Osteocyte (in vitro differentiated cells): ENCODE results near the gene SYNC. TPM values are rescaled to one million over a fixed set of nuclear protein-coding genes. Genes with fewer than 3 reads are reported as not detected.
A peak's percentile ranks its signal among the peaks of the same experiment; 100 is the strongest.
"Not testable (repeated sequence)": the region's sequence is repeated elsewhere in the genome, so short reads cannot be mapped to it uniquely, and the experiment has no call there.

Experiments used
- DNase-seq: peaks from one replicate; pipeline ENCODE4 v3.0.0; 2021; ENCODE audit warnings: mixed read lengths; ENCODE audit not compliant: unreplicated experiment; ENCODE audit errors: extremely low spot score
- H3K27ac Mint-ChIP-seq: one replicate; pipeline ENCODE4 v1.8.0; 2021; ENCODE audit warnings: mild to moderate bottlenecking, mixed read lengths; ENCODE audit not compliant: unreplicated experiment
- H3K27me3 Mint-ChIP-seq: one replicate; pipeline ENCODE4 v1.8.0; 2021; ENCODE audit warnings: mixed read lengths; ENCODE audit not compliant: unreplicated experiment
- H3K36me3 Mint-ChIP-seq: one replicate; pipeline ENCODE4 v1.8.0; 2021; ENCODE audit warnings: mixed read lengths; ENCODE audit not compliant: unreplicated experiment
- H3K4me1 Mint-ChIP-seq: one replicate; pipeline ENCODE4 v1.8.0; 2021; ENCODE audit warnings: mixed read lengths; ENCODE audit not compliant: unreplicated experiment
- H3K4me3 Mint-ChIP-seq: one replicate; pipeline ENCODE4 v1.8.0; 2021; ENCODE audit warnings: mild to moderate bottlenecking, moderate library complexity, mixed read lengths; ENCODE audit not compliant: unreplicated experiment
- H3K9me3 Mint-ChIP-seq: one replicate; pipeline ENCODE4 v1.8.0; 2021; ENCODE audit warnings: mixed read lengths; ENCODE audit not compliant: unreplicated experiment
- total RNA-seq: library from RNA; stranded (reverse); gene quantifications from 2 replicates; pipeline ENCODE4 v1.2.1, GENCODE V29; 2021
- TF ChIP-seq, protein P1 (sequence below): fragments of 200-600 bp; sonication (generic); IDR thresholded peaks from 2 replicates; pipeline ENCODE4 v1.5.0; 2021; ENCODE audit warnings: antibody characterized with exemption, mild to moderate bottlenecking, moderate library complexity

SYNC gene
- total RNA-seq, 1 donor from 2014 or later = 24.6 TPM

DNA sequence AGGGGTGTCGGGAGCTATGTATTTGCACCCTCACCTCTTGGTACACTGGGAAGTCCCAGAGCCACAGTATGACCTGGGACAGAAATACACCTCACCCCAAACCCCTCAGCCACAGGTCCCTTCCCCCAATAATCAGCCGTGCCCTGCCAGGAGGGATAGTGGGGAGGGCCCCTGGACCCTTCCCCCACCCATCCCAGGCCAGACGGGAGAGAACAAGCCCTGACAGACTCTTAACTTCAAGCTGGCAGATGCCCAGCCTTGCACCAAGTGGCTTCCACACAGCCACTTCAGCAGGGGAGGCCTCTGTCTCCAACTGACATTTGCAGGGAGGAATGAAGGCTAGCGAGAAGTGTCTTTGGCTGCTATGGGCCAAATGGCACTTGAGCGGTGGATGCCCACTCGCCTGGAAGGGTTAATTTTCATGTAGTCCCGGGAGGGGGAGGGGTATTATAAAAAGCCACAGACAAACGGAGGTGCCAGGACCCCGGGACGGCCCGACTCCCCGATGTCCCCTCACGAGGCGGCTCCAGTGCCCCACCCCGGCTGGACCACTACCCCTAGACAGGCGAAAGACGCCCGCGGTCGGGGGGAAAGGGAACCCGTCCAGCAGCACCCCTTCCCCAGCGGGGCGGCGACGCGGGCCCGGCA lies 495 bp downstream of the SYNC start:
- no peak for DNase-seq
- no peaks in the 10 kb centered on the region for H3K36me3 Mint-ChIP-seq
- H3K27me3 Mint-ChIP-seq = no peaks in the 10 kb centered on the region
- peak overlapping the region; percentile 97 for H3K27ac Mint-ChIP-seq
- H3K4me3 Mint-ChIP-seq = peak overlapping the region; percentile 83
- H3K4me1 Mint-ChIP-seq = peaks cover 63% of the 10 kb centered on the region
- TF ChIP-seq, protein P1, sequence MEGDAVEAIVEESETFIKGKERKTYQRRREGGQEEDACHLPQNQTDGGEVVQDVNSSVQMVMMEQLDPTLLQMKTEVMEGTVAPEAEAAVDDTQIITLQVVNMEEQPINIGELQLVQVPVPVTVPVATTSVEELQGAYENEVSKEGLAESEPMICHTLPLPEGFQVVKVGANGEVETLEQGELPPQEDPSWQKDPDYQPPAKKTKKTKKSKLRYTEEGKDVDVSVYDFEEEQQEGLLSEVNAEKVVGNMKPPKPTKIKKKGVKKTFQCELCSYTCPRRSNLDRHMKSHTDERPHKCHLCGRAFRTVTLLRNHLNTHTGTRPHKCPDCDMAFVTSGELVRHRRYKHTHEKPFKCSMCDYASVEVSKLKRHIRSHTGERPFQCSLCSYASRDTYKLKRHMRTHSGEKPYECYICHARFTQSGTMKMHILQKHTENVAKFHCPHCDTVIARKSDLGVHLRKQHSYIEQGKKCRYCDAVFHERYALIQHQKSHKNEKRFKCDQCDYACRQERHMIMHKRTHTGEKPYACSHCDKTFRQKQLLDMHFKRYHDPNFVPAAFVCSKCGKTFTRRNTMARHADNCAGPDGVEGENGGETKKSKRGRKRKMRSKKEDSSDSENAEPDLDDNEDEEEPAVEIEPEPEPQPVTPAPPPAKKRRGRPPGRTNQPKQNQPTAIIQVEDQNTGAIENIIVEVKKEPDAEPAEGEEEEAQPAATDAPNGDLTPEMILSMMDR = no peak
- no peaks in the 10 kb centered on the region for H3K9me3 Mint-ChIP-seq

- Mint-ChIP-seq H3K27me3 (no peaks in the 10 kb centered on the region), H3K9me3 (no peaks in the 10 kb centered on the region), H3K27ac (peak overlapping the region; percentile 97), H3K4me3 (peak overlapping the region; percentile 83), H3K4me1 (peaks cover 60% of the 10 kb centered on the region), H3K36me3 (no peaks in the 10 kb centered on the region)
- no peak for DNase-seq
- TF ChIP-seq, protein P1 = no peak
These were observed 1.1 kb downstream of the SYNC start for GRCh38 chr1:32701421-32701911.

- not testable (repeated sequence) for H3K27me3 Mint-ChIP-seq, DNase-seq, H3K9me3 Mint-ChIP-seq, H3K4me3 Mint-ChIP-seq, H3K27ac Mint-ChIP-seq
- peaks cover 11% of the 10 kb centered on the region for H3K36me3 Mint-ChIP-seq
- peaks cover 51% of the 10 kb centered on the region for H3K4me1 Mint-ChIP-seq
These were observed 5.6 kb downstream of the SYNC start for GRCh38 chr1:32696996-32697395.

GRCh38 chr1:32696041-32696440 lies 6.5 kb downstream of the SYNC start:
- H3K4me3 Mint-ChIP-seq = no peak overlapping the region
- DNase-seq = no peak
- no peaks in the 10 kb centered on the region for H3K9me3 Mint-ChIP-seq
- no peaks in the 10 kb centered on the region for H3K27me3 Mint-ChIP-seq
- H3K4me1 Mint-ChIP-seq = peaks cover 42% of the 10 kb centered on the region
- peaks cover 17% of the 10 kb centered on the region for H3K36me3 Mint-ChIP-seq
- peak overlapping the region; percentile 91 for H3K27ac Mint-ChIP-seq
- TF ChIP-seq, protein P1 = no peak

GRCh38 chr1:32695098-32695904 lies 7.3 kb downstream of the SYNC start:
- peak overlapping the region; percentile 91 for H3K27ac Mint-ChIP-seq
- peaks cover 17% of the 10 kb centered on the region for H3K36me3 Mint-ChIP-seq
- DNase-seq = no peak

More at GRCh38 chr1:32695098-32695904, 7.3 kb downstream of the SYNC start:
- TF ChIP-seq, protein P1 = no peak
- Mint-ChIP-seq H3K4me1 (peaks cover 38% of the 10 kb centered on the region), H3K4me3 (no peak overlapping the region), H3K9me3 (no peaks in the 10 kb centered on the region), H3K27me3 (no peaks in the 10 kb centered on the region)
